Measurements from ENCODE around the gene MYO10.

Gene MYO10

GRCh38 chr5:16886793-16887345 lies 49.2 kb downstream of the MYO10 start:
- H3K4me3 ChIP-seq (ENCODE audit: low read depth, low read length), result no peak overlapping the region
- no peak for TF ChIP-seq CTCF (IDR thresholded peaks at IDR 0.05; ENCODE audit: low read depth, low read length)

- no peak for TF ChIP-seq CTCF (IDR thresholded peaks at IDR 0.05; ENCODE audit: low read depth, low read length)
- no peak overlapping the region for H3K4me3 ChIP-seq (ENCODE audit: low read depth, low read length)
Observed at GRCh38 chr5:16886366-16886736, 49.7 kb downstream of the MYO10 start.

- H3K4me3 ChIP-seq (ENCODE audit: low read depth, low read length), result no peak overlapping the region
Observed at GRCh38 chr5:16885635-16886365, 50.3 kb downstream of the MYO10 start.

GRCh38 chr5:16884595-16884994 lies 51.5 kb downstream of the MYO10 start:
- no peak overlapping the region for H3K4me3 ChIP-seq (ENCODE audit: low read depth, low read length)
- no peak for TF ChIP-seq CTCF (IDR thresholded peaks at IDR 0.05; ENCODE audit: low read depth, low read length)

More at GRCh38 chr5:16885635-16886365, 50.3 kb downstream of the MYO10 start:
- no peak for TF ChIP-seq CTCF (IDR thresholded peaks at IDR 0.05; ENCODE audit: low read depth, low read length)

- no peak overlapping the region for H3K4me3 ChIP-seq (ENCODE audit: low read depth, low read length)
- TF ChIP-seq CTCF (IDR thresholded peaks at IDR 0.05; ENCODE audit: low read depth, low read length), result no peak
Observed at GRCh38 chr5:16883806-16884205, 52.3 kb downstream of the MYO10 start.

GRCh38 chr5:16883176-16883575 lies 52.9 kb downstream of the MYO10 start:
- H3K4me3 ChIP-seq (ENCODE audit: low read depth, low read length), result no peak overlapping the region
- no peak for TF ChIP-seq CTCF (IDR thresholded peaks at IDR 0.05; ENCODE audit: low read depth, low read length)

- no peak overlapping the region for H3K4me3 ChIP-seq (ENCODE audit: low read depth, low read length)
- no peak for TF ChIP-seq CTCF (IDR thresholded peaks at IDR 0.05; ENCODE audit: low read depth, low read length)
Observed at GRCh38 chr5:16881251-16881650, 54.8 kb downstream of the MYO10 start.
